CD4-positive, alpha-beta memory T cell (primary cell): Measurements from ENCODE around the gene CLEC10A. TPM values are rescaled to one million over a fixed set of nuclear protein-coding genes. Genes with fewer than 3 reads are reported as not detected.
"Not testable (repeated sequence)": the region's sequence is repeated elsewhere in the genome, so short reads cannot be mapped to it uniquely, and the experiment has no call there.

Experiments used
- CTCF ChIA-PET: fragments of 350-600 bp; sonication (Branson Sonifier 250); formaldehyde crosslinking; loops from one replicate; lab custom pipeline; 2021; ENCODE audit warnings: inconsistent platforms; ENCODE audit not compliant: partially characterized antibody; lab: Charles Lee
- POLR2A ChIA-PET: fragments of 350-600 bp; sonication (Branson Sonifier 250); formaldehyde crosslinking; loops from one replicate; lab custom pipeline; 2021; ENCODE audit not compliant: partially characterized antibody; lab: Charles Lee
- DNase-seq, 5 donors: peaks; one replicate each; pipeline versions ENCODE4 v3.0.0 to v3.0.0-alpha.2; 2020 to 2022; ENCODE audit warnings: mixed read lengths in 1 of 5
- H3K27ac ChIP-seq: one replicate; pipeline ENCODE4 v1.7.0; 2013; ENCODE audit warnings: low read depth, low read length
- H3K27me3 ChIP-seq: 2 replicates; pipeline ENCODE4 v1.7.0; 2013; ENCODE audit warnings: mild to moderate bottlenecking, low read length, moderate library complexity; ENCODE audit not compliant: insufficient read depth
- H3K36me3 ChIP-seq: 2 replicates; pipeline ENCODE4 v1.7.0; 2013; ENCODE audit warnings: mild to moderate bottlenecking, low read length, moderate library complexity; ENCODE audit not compliant: insufficient read depth
- H3K4me1 ChIP-seq: 2 replicates; pipeline ENCODE4 v1.7.0; 2013; ENCODE audit warnings: mild to moderate bottlenecking, low read length, moderate library complexity; ENCODE audit not compliant: insufficient read depth
- H3K4me3 ChIP-seq, 2 donors: one replicate each; pipeline ENCODE4 v1.7.0; 2013; ENCODE audit warnings: low read length in 2 of 2, mild to moderate bottlenecking in 1 of 2
- H3K9me3 ChIP-seq, 2 donors: one replicate each; pipeline ENCODE4 v1.7.0; 2013; ENCODE audit warnings: low read length in 2 of 2, control low read depth in 1 of 2; ENCODE audit not compliant: control insufficient read depth in 1 of 2
- H3K27ac Mint-ChIP-seq, 7 donors: one replicate each; pipeline ENCODE4 v1.8.0; 2020 to 2021; ENCODE audit warnings: mixed read lengths in 7 of 7, mild to moderate bottlenecking in 6 of 7, inconsistent platforms in 3 of 7, moderate library complexity in 3 of 7
- H3K27me3 Mint-ChIP-seq, 2 donors: one replicate each; pipeline ENCODE4 v1.8.0; 2020 to 2021; ENCODE audit warnings: mixed read lengths in 2 of 2
- H3K36me3 Mint-ChIP-seq, 2 donors: one replicate each; pipeline ENCODE4 v1.8.0; 2020 to 2021; ENCODE audit warnings: mixed read lengths in 2 of 2, inconsistent platforms in 1 of 2, mild to moderate bottlenecking in 1 of 2
- H3K4me1 Mint-ChIP-seq, 4 donors: one replicate each; pipeline ENCODE4 v1.8.0; 2020 to 2021; ENCODE audit warnings: mixed read lengths in 4 of 4, mild to moderate bottlenecking in 1 of 4
- H3K4me3 Mint-ChIP-seq, 8 donors: one replicate each; pipeline ENCODE4 v1.8.0; 2020 to 2021; ENCODE audit warnings: mixed read lengths in 8 of 8, mild to moderate bottlenecking in 7 of 8, moderate library complexity in 6 of 8, inconsistent platforms in 3 of 8
- H3K9me3 Mint-ChIP-seq, 8 donors: one replicate each; pipeline ENCODE4 v1.8.0; 2020 to 2021; ENCODE audit warnings: mixed read lengths in 8 of 8, mild to moderate bottlenecking in 5 of 8, inconsistent platforms in 3 of 8, moderate library complexity in 1 of 8
- intact Hi-C: fragments of 100-400 bp; cut with micrococcal nuclease; formaldehyde crosslinking; loops from one replicate; pipeline ENCODE4 v1.15.1; 2023
- polyA plus RNA-seq, 2 donors: library from polyadenylated mRNA; unstranded; fragments of 300-500 nt; fragmentation: Illumina TruSeq; gene quantifications; one replicate each; pipeline ENCODE4 v1.2.3, GENCODE V29; 2021
- total RNA-seq, 2 experiments: library from RNA; stranded (reverse); gene quantifications; one replicate each; pipeline ENCODE4 v1.2.3, GENCODE V29; 2021

The CLEC10A gene
- total and polyA plus RNA-seq, 4 experiments from 2014 or later, result 1.4 TPM; not detected in 2

DNA sequence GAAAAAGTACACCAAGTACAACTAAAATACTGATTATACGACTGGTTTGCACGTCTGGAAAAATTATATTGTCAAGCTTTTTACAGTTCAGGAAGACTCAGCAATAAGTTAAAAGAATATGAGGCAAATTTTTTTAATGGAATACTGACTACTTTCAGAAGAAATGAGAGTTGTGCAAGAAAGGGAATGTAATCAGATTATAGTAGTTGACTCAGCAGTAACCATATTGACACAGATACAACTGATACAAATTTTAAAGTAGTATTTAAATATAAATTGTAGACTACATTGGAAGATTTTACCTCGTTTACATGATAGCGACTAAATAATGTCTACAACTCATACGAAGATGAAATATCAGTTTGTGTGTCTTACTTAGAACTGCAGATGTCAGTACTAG lies 17.9 kb upstream of the CLEC10A start:
- ChIA-PET POLR2A (no interaction called here), CTCF (no interaction called here)
- H3K4me1 ChIP-seq, result no peaks in the 10 kb centered on the region
- Mint-ChIP-seq H3K27me3 (peaks cover 22 to 27% of the 10 kb centered on the region in 2 donors), H3K27ac (no peak overlapping the region), H3K9me3 (no peaks in the 10 kb centered on the region), H3K36me3 (peaks cover 0 to 3% of the 10 kb centered on the region in 2 donors), H3K4me1 (peaks cover 2 to 6% (median 5%) of the 10 kb centered on the region in 4 donors), H3K4me3 (no peak overlapping the region)
- no peaks in the 10 kb centered on the region for H3K36me3 ChIP-seq
- DNase-seq, result no peak
- H3K9me3 ChIP-seq, result no peaks in the 10 kb centered on the region
- H3K4me3 ChIP-seq, result no peak overlapping the region
- H3K27me3 ChIP-seq, result no peaks in the 10 kb centered on the region
- intact Hi-C loops, result no loop called here
- no peak overlapping the region for H3K27ac ChIP-seq

DNA sequence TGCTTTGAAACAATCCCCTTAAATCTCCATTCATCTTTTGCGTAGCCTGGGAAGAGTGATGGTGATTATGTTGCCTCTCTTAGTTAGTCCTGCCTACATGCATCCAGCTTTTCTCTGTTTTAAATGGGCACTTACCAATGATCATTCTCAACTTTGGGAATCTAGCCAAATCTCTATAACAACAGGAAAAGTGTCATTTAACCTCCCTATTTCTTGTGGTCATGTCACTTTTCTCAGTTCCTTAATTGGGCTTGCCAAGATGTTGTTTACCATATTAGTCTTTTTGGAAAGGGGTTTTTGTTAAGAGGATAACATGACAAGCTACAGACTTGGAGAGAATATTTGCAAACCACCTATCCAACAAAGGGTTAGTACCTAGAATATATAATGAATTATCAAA lies 15.6 kb upstream of the CLEC10A start:
- Histone ChIP-seq H3K9me3 (no peaks in the 10 kb centered on the region), H3K4me3 (no peak overlapping the region), H3K36me3 (no peaks in the 10 kb centered on the region), H3K27ac (no peak overlapping the region), H3K27me3 (peaks cover 3% of the 10 kb centered on the region), H3K4me1 (no peaks in the 10 kb centered on the region)
- ChIA-PET POLR2A (no interaction called here), CTCF (interaction anchor here (1.1 kb wide), 1 partner anchor 38 kb away, joined by 6 read pairs; no protein-coding TSS in a partner anchor)
- peaks cover 16 to 17% of the 10 kb centered on the region in 2 donors for H3K27me3 Mint-ChIP-seq
- no peak overlapping the region for H3K27ac Mint-ChIP-seq
- no peak overlapping the region for H3K4me3 Mint-ChIP-seq
- H3K4me1 Mint-ChIP-seq, result peaks cover 2 to 8% (median 5%) of the 10 kb centered on the region in 4 donors
- H3K9me3 Mint-ChIP-seq, result no peaks in the 10 kb centered on the region
- intact Hi-C loops, result no loop called here
- no peak for DNase-seq
- peaks cover 0 to 3% of the 10 kb centered on the region in 2 donors for H3K36me3 Mint-ChIP-seq

DNA sequence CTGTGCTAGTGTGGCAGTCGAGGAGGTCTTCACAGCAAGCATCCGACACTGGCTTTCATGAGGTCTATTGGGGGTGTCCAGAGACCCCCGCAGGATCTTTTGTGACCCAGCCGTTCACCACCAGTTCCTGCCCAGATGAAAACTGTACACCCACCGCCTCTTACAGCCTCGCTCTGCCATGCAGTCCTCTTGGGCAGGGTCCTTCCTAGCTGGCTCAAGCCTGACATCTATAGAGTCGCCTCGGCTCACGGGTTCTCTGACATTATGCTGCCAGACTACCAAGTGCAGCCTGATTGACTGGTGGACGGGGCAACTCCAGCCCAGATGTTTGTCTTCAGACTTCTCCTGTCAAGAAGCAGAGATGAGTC lies 14.6 kb upstream of the CLEC10A start:
- Histone ChIP-seq H3K27me3 (peaks cover 3% of the 10 kb centered on the region), H3K4me1 (no peaks in the 10 kb centered on the region), H3K36me3 (no peaks in the 10 kb centered on the region), H3K9me3 (no peaks in the 10 kb centered on the region), H3K27ac (no peak overlapping the region), H3K4me3 (no peak overlapping the region)
- no peak overlapping the region for H3K27ac Mint-ChIP-seq
- DNase-seq, result no peak
- peaks cover 0 to 3% (median 0%) of the 10 kb centered on the region in 8 donors for H3K9me3 Mint-ChIP-seq
- H3K4me3 Mint-ChIP-seq, result peak overlapping the region in 1 of 8 donors; percentile 24
- peaks cover 12 to 14% of the 10 kb centered on the region in 2 donors for H3K27me3 Mint-ChIP-seq
- ChIA-PET CTCF (no interaction called here), POLR2A (no interaction called here)
- H3K4me1 Mint-ChIP-seq, result peaks cover 2 to 8% (median 5%) of the 10 kb centered on the region in 4 donors
- H3K36me3 Mint-ChIP-seq, result peaks cover 0 to 3% of the 10 kb centered on the region in 2 donors
- intact Hi-C loops, result no loop called here

DNA sequence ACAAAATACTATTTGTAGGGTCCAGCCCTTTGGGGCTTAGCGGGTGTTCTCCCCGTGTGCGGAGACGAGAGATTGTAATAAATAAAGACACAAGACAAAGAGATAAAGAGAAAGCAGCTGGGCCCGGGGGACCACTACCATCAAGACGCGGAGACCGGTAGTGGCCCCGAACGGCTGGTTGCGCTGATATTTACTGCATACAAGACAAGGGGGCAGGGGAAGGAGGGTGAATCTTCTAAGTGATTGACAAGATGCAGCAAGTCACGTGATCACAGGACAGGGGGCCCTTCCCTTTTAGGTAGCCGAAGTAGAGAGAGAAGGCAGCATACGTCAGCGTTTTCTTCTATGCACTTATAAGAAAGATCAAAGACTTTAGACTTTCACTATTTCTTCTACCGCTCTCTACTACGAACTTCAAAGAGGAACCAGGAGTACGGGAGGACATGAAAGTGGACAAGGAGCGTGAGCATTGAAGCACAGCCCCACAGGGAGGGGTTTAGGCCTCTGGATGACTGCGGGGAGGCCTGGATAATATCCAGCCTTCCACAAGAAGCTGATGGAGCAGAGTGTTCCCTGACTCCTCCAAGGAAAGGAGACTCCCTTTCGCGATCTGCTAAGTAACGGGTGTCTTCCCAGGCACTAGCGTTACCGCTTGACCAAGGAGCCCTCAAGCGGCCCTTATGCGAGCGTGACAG lies 11.4 kb upstream of the CLEC10A start:
- CTCF ChIA-PET, H3K4me3 ChIP-seq: not testable (repeated sequence)
- peaks cover 12 to 16% of the 10 kb centered on the region in 2 donors for H3K27me3 Mint-ChIP-seq

DNA sequence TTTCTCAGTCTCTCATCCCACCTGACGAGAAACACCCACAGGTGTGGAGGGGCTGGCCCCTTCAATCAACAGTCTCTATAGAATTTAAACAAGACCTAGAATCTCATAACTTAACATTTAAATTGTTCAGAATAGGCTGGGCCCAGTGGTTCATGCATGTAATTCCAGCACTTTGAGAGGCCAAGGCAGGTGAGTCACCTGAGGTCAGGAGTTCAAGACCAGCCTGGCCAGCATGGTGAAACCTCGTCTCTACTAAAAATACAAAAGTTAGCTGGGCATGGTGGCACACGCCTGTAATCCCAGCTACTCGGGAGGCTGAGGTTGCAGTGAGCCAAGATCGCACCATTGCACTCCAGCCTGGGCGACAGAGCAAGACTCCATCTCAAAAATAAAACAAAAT lies 9.5 kb upstream of the CLEC10A start:
- H3K4me1 Mint-ChIP-seq, CTCF ChIA-PET, H3K36me3 Mint-ChIP-seq, H3K27ac ChIP-seq, H3K36me3 ChIP-seq, H3K4me3 ChIP-seq, POLR2A ChIA-PET, DNase-seq, intact Hi-C loops, H3K9me3 Mint-ChIP-seq, H3K4me1 ChIP-seq, H3K9me3 ChIP-seq, H3K4me3 Mint-ChIP-seq, H3K27ac Mint-ChIP-seq, H3K27me3 ChIP-seq: not testable (repeated sequence)
- peaks cover 7 to 10% of the 10 kb centered on the region in 2 donors for H3K27me3 Mint-ChIP-seq

More for the DNA sequence above, 11.4 kb upstream of the CLEC10A start:
- H3K4me3 Mint-ChIP-seq, H3K4me1 ChIP-seq, H3K27ac ChIP-seq, POLR2A ChIA-PET, H3K9me3 ChIP-seq, H3K27ac Mint-ChIP-seq, H3K36me3 ChIP-seq, H3K4me1 Mint-ChIP-seq, intact Hi-C loops, H3K36me3 Mint-ChIP-seq, H3K27me3 ChIP-seq, H3K9me3 Mint-ChIP-seq: not testable (repeated sequence)
- DNase-seq, result peak in 3 of 5 donors; percentile 19 to 27 (median 25)

DNA sequence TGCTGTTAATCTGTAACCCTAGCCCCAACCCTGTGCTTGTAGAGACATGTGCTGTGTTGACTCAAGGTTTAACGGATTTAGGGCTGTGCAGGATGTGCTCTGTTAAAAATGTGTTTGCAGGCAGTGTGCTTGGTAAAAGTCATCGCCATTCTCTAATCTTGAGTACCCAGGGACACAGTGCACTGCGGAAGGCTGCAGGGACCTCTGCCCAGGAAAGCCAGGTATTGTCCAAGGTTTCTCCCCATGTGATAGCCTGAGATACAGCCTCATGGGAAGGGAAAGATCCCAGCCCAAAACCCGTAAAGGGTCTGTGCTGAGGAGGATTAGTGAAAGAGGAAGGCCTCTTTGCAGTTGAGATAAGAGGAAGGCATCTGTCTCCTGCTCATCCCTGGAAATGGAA lies 8.4 kb upstream of the CLEC10A start:
- H3K27ac Mint-ChIP-seq, H3K36me3 Mint-ChIP-seq, CTCF ChIA-PET, H3K9me3 ChIP-seq, H3K36me3 ChIP-seq, H3K27me3 ChIP-seq, H3K4me3 Mint-ChIP-seq, POLR2A ChIA-PET, H3K27ac ChIP-seq, H3K4me1 ChIP-seq, intact Hi-C loops, DNase-seq, H3K4me3 ChIP-seq, H3K9me3 Mint-ChIP-seq: not testable (repeated sequence)
- H3K4me1 Mint-ChIP-seq, result peaks cover 4 to 12% (median 7%) of the 10 kb centered on the region in 4 donors
- H3K27me3 Mint-ChIP-seq, result peaks cover 5 to 10% of the 10 kb centered on the region in 2 donors

DNA sequence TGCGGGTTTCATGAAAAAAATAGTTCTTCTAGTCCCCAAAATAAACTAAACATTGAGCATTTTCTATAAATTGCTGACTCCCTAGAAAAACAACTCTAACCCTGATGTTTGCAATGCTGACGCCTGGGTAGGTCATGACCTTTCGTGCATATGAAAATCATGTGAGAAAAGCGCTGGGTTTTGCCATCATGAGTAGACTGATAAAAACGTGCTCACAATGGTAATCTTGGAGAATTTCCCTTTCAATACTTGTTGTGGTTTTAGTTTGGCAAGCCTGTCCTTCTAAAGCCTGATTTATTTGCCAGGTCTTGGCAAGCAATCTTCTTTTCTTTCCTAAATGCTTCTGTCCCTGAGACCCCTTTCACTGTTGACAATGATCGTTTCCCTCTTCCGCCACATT lies 4.0 kb upstream of the CLEC10A start:
- Histone ChIP-seq H3K4me3 (no peak overlapping the region), H3K9me3 (no peaks in the 10 kb centered on the region), H3K36me3 (no peaks in the 10 kb centered on the region), H3K27me3 (no peaks in the 10 kb centered on the region), H3K27ac (no peak overlapping the region), H3K4me1 (peaks cover 17% of the 10 kb centered on the region)
- DNase-seq, result no peak
- H3K36me3 Mint-ChIP-seq, result no peaks in the 10 kb centered on the region
- H3K27ac Mint-ChIP-seq, result peak overlapping the region in 1 of 7 donors; percentile 87
- peaks cover 20 to 42% (median 31%) of the 10 kb centered on the region in 4 donors for H3K4me1 Mint-ChIP-seq
- H3K4me3 Mint-ChIP-seq, result peak overlapping the region in 1 of 8 donors; percentile 41
- ChIA-PET POLR2A (no interaction called here), CTCF (no interaction called here)
- intact Hi-C loops, result no loop called here
- peaks cover 0 to 4% (median 0%) of the 10 kb centered on the region in 8 donors for H3K9me3 Mint-ChIP-seq
- peaks cover 2 to 7% of the 10 kb centered on the region in 2 donors for H3K27me3 Mint-ChIP-seq
